IPS-11a (cell line): ENCODE data around the gene TUBA1A.
"Not testable (repeated sequence)": the region's sequence is repeated elsewhere in the genome, so short reads cannot be mapped to it uniquely, and the experiment has no call there.

ENCODE experiments used
- H3K4me3 ChIP-seq: one replicate; pipeline ENCODE4 v1.5.1; 2013; ENCODE audit warnings: low read depth, low read length, control low read depth

Gene TUBA1A

DNA sequence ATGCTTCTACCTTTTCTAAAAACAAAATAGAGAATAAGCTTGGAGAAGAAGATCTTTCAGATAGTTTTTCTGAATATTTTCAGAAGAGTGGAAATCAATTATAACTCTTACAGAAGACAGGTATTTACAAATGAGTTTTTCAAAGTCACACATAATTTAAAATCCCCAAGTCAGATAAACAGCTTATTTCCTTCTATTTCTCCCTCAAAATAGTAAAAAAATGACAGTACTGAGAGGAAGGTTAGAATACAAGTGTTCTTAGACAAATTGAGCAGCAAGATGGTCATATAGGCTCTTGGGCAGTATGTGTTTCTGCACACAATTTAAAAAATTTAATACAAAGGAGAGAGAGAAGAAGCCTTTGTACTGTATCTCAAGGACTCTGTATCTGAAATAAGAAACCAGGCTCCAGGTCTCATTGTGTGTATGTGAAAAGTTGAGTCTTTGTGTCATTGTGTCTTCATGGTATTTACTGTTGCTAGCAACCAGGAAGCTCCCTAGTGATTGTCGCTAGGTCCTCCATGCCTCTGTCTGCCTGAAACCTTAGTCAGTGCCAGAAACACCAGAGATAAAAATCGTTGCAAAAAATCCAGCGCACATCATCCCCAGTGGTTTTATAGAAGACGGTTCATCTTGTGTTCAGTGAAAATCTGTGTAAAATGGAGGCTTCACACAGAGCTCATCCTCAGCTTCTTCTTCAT lies 12.9 kb upstream of the TUBA1A start:
- H3K4me3 ChIP-seq: no peak overlapping the region

DNA sequence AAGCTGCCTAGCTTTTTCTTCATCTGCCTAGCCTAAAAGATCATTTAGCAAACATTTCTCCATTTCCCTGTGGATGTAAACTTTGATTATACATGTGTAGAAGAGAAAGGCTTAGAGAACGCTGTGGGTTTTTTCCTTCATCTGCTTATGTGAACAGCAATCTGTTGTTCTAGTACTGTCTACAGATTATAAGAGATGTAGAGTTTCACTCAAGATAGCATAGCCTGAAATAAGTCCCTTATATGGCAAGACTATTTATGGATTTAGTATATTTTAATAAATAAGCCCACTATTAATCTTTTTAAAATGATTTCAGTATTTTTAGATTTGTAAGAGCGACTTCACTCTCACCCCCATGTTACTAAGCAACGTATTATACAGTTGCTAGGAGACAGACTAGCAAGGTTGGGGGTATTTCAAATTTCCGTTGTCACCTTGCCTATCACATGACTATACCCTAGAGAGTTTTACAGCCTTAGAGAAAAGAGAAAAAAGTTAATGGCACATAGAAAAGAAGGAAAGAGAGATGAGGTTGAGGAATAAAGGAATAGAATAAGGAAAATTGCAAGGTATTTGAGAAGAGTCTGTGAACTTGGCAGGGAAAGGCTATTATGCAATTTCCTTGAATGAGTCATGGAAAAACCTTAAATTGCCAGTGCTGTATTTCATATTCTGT lies 12.2 kb upstream of the TUBA1A start:
- no peak overlapping the region for H3K4me3 ChIP-seq

DNA sequence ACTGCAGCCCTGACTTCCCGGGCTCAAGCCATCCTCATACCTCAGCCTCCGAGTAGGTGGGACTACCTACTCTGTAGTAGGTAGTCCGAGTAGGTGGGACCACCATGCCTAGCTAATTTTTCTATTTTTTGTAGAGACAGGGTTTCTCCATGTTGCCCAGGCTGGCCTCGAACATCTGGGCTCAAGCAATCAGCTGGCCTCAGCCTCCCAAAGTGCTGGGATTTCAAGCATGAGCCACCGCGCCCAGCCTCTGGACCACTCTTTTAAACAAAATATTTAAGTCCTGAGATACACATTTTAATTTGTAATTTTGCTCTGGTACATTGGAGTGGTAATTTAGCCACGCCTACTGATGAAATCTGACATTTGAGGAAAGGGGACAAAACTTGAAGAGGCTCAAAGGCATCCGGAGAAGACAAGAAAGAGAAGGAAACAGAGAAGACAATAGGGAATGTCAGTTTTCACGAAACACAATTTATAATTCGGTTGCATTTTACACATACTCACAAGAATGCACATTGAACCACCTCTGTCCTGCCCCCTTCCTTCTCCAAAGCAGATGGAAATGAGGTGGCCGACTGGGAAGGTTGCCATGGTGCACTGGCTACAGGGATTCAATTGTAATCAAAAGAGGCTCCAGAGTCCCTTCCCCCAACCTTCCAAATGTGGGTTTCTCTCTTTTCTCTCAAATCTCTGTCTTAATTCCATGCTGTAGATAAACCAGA lies 9.7 kb upstream of the TUBA1A start:
- no peak overlapping the region for H3K4me3 ChIP-seq

GRCh38 chr12:49197256-49197655 lies 8.4 kb upstream of the TUBA1A start:
- no peak overlapping the region for H3K4me3 ChIP-seq

DNA sequence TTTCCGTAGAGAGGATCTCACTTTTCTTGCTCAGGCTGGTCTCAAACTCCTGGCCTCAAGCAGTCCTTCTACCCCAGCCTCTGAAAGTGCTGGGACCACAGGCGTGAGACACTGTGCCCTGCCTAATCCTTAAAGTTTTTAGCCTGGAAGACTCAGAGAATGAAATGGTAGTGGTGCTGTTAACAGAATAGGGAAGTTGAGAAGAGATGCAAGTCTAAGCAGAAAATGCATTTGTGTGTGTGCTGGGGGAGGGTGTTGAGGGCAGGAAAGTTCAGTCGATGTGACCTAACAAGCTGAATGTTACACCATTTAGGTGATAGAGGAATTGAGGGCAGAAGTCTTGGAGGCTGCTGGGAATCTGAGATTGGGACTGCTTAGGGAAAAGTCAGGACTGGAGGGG lies 6.9 kb upstream of the TUBA1A start:
- H3K4me3 ChIP-seq: no peak overlapping the region

DNA sequence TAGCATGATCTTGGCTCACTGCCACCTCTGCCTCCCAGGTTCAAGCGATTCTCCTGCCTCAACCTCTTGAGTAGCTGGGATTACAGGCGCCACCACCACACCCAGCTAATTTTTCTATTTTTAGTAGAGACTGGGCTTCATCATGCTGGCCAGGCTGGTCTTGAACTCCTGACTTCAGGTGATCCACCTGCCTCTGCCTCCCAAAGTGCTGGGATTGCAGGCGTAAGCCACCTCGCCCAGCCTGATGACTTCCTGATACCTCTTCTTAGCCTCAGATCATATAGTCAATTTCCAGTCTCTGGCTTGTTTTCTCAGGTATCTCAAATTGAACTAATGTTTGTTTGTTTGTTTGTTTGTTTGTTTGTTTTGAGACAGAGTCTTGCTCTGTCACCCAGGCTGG lies 4.9 kb upstream of the TUBA1A start:
- H3K4me3 ChIP-seq: not testable (repeated sequence)

DNA sequence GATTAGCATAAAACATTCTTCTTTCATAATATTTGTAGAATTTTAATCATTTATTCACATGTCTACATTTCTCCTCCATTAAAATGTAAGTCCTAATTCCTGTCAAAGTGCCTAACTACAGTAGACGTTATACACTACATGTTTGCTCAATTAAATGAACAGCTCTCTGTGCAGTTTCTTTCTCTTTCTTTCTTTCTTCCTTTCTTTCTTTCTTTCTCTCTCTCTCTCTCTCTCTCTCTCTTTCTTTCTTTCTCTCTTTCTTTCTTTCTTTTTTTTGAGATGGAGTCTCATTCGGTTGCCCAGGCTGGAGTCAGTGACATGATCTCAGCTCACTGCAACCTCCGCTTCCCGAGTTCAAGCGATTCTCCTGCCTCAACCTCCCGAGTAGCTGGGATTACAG lies 2.6 kb upstream of the TUBA1A start:
- H3K4me3 ChIP-seq: not testable (repeated sequence)

GRCh38 chr12:49190974-49191373 lies 2.1 kb upstream of the TUBA1A start:
- no peak overlapping the region for H3K4me3 ChIP-seq

DNA sequence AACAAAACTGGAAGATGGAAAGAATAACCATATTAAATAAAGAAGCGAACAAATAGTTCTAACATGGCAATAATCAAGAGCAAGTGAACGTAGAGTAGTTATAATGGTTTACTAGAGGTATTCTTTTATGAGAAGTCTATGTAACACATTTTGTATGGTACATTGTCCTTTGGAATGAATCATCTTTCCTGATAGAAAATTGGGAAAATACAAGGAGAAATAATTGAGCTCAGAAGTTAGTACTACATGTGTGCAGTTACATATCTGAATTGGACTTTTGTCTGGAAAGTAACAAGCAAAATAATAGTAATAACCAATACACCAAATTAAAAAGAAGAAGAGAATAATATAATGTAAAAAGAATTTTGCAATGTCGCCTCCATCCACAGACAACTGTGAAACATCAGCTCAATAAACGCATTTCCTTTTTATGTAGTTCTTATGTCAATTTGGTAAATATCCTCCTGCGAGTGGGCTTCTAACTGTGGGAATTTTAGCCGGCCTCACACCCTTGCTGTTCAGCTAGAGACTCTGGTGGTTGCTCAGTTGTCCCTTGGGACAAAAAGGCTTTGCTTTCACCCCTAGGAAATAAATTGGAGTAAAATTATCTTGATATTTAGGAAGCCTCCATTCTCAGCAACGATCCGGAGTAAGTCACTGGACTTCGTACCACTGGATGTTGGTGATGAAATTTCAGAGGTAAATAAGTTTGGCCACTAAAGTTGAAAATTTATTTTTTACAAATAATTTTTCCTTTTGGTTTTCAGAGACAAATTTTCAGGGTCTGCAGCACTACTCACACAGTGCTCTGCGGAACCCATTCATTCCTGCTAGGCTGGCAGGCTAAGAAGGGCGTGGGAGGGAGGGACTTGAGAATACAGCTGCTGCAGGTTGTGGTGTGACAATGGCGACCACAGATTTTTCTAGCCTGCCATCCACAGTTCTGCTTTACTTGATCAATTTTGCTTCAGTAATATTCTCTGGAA lies 1.1 kb upstream of the TUBA1A start:
- no peak overlapping the region for H3K4me3 ChIP-seq

- peak overlapping the region; percentile 85 for H3K4me3 ChIP-seq
Observed at GRCh38 chr12:49188201-49188915, 522 bp downstream of the TUBA1A start.

GRCh38 chr12:49187184-49187583 lies 1.7 kb downstream of the TUBA1A start:
- no peak overlapping the region for H3K4me3 ChIP-seq

DNA sequence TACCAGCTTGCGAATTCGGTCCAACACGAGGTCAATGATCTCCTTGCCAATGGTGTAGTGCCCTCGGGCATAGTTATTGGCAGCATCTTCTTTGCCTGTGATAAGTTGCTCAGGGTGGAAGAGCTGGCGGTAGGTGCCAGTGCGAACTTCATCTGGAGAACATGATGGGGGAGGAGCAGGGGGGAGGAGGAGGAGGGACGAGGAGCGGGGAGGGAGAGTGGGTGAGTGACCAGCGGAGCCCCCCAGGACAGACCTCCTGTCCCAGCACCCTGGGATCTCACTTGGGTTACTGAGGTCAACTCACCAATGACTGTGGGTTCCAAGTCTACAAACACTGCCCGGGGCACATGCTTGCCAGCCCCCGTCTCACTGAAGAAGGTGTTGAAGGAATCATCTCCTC lies 2.6 kb downstream of the TUBA1A start:
- not testable (repeated sequence) for H3K4me3 ChIP-seq

- H3K4me3 ChIP-seq: not testable (repeated sequence)
Observed at GRCh38 chr12:49184697-49185096, 4.2 kb downstream of the TUBA1A start.

DNA sequence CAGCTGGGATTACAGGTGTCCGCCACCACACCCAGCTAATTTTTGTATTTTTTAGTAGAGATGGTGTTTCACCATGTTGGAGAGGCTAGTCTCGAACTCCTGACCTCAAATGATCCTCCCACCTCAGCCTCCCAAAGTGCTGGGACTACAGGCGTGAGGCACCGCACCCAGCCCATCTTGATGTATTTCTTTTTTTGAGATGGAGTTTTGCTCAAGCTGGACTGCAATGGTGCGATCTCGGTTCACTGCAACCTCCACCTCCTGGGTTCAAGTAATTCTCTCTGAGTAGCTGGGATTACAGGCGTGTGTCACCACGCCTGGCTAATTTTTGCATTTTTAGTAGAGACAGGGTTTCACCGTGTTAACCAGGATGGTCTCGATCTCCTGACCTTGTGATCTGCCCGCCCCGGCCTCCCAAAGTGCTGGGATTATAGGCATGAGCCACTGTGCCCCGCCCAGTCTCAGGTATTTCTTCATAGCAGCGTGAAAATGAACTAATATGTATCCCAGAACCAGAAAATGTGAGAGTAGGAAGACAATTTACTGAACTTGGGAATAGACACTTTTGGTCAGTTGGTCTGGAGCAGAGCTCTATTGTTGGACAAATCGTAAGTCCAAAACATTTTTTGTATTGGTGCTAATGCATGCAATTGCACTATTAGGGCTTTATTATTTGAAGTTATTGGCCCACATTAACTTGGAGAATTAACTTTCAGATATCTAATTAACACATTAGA lies 5.5 kb downstream of the TUBA1A start:
- H3K4me3 ChIP-seq: not testable (repeated sequence)

- H3K4me3 ChIP-seq: no peak overlapping the region
Observed at GRCh38 chr12:49174218-49174617, 14.7 kb downstream of the TUBA1A start.

DNA sequence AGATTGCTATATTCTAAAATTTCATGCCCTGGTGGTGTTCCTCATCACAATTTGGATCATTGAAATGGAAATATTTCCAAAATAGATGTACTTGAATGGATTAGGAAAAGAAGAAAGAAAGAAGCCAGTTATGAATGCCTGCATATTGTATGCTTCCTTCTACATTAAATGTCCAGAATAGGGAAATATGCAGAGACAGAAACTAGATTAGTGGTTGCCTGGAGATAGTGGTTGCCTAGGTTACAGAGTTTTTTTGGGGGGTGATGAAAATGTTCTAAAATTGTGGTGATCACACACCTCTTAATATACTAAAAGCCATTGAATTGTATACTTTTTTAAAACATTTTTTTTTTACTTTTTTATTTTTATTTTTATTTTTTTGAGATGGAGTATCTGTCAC lies 18.0 kb downstream of the TUBA1A start:
- no peak overlapping the region for H3K4me3 ChIP-seq

DNA sequence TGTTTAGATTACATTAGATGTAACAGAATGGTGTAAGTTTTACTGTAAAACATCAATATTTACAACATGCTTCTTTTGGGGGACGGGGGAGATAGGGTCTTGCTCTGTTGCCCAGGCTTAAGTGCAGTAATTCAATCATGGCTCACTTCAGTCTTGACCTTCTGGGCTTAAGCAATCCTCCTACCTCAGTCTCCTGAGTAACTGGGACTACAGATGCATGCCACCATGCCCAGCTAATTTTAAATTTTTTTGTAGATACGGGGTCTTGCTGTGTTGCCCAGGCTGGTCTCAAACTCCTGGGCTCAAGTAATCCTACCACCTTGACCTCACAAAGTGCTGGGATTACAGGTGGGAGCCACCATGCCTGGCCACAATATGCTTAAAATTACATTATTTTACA lies 23.8 kb downstream of the TUBA1A start:
- H3K4me3 ChIP-seq: no peak overlapping the region

DNA sequence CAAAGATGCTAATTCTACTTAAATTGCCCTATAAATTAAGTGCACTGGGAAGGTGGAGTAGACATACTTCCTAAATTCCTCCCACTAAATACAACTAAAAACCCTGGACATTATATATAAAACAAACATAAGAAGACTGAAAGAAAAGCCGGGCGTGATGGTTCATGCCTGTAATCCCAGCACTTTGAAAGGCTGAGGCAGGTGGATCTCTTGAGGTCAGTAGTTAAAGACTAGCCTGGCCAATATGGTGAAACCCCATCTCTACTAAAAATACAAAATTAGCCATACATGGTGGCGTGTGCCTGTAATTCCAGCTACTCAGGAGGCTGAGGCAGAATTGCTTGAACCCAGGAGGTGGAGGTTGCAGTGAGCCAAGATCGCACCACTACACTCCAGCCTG lies 27.0 kb downstream of the TUBA1A start:
- not testable (repeated sequence) for H3K4me3 ChIP-seq

DNA sequence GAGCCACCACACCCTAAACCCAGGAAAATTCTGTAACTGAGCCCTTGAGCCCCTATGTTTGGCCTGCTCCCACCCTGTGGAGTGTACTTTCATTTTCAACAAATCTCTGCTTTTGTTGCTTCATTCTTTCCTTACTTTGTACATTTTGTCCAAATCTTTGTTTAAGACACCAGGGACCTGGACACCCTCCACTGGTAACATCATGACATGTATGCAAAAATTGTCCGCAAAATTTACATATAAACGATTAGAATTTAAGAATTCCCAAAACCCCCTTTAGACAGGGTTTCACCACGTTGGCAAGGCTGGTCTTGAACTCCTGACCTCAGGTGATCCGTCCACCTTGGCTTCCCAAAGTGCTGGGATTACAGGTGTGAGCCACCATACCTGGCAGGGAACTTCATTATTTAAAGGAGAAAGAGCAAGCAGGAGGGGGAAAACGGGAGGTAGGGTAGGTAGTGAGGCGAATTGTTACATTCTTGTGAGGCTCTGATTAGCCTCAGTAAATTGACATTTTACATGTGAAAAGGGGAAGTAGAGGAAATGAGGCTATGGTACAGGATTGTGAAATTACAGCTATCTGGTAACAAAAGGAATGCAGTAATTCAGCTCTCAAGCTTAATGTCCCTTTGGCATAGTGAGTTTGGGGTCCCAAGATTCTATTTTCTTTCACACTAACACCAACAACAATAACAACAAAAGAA lies 27.6 kb downstream of the TUBA1A start:
- no peak overlapping the region for H3K4me3 ChIP-seq
